HEK293 (cell line): ENCODE results near the gene PILRB.

Experiments used
- BCL11A ChIP-seq: fragments of 450-650 bp; formaldehyde crosslinking; IDR thresholded peaks from 2 replicates; pipeline ENCODE4 v1.5.1; 2016; ENCODE audit warnings: low read depth, missing biosample characterization, missing genetic modification characterization
- GLIS2 ChIP-seq: fragments of 450-650 bp; formaldehyde crosslinking; IDR thresholded peaks from 2 replicates; pipeline ENCODE4 v1.5.1; 2016; ENCODE audit warnings: missing biosample characterization, missing genetic modification characterization
- KLF16 ChIP-seq: fragments of 450-650 bp; formaldehyde crosslinking; IDR thresholded peaks from 2 replicates; pipeline ENCODE4 v1.5.1; 2017; ENCODE audit warnings: missing biosample characterization, missing genetic modification characterization
- PRDM1 ChIP-seq: fragments of 450-650 bp; formaldehyde crosslinking; IDR thresholded peaks from 2 replicates; pipeline ENCODE4; 2016; ENCODE audit warnings: missing biosample characterization, missing genetic modification characterization
- ZBTB1 ChIP-seq: fragments of 450-650 bp; formaldehyde crosslinking; IDR thresholded peaks from 2 replicates; pipeline ENCODE4 v1.5.1; 2016; ENCODE audit warnings: missing biosample characterization, missing genetic modification characterization
- ZBTB7A ChIP-seq: fragments of 450-650 bp; formaldehyde crosslinking; IDR thresholded peaks from 2 replicates; pipeline ENCODE4 v1.5.1; 2016; ENCODE audit warnings: low read depth, missing biosample characterization, missing genetic modification characterization
- ZNF114 ChIP-seq: fragments of 450-650 bp; formaldehyde crosslinking; IDR thresholded peaks from 2 replicates; pipeline ENCODE4 v1.5.0; 2017; ENCODE audit warnings: missing biosample characterization, missing genetic modification characterization
- ZNF266 ChIP-seq: fragments of 450-650 bp; formaldehyde crosslinking; IDR thresholded peaks from 2 replicates; pipeline ENCODE4 v1.5.1; 2016; ENCODE audit warnings: missing biosample characterization, missing genetic modification characterization, low read depth
- ZNF350 ChIP-seq: fragments of 450-650 bp; formaldehyde crosslinking; IDR thresholded peaks from 2 replicates; pipeline ENCODE4 v1.5.0; 2017; ENCODE audit warnings: missing biosample characterization, mild to moderate bottlenecking, missing genetic modification characterization
- ZNF514 ChIP-seq: fragments of 450-650 bp; formaldehyde crosslinking; IDR thresholded peaks from 2 replicates; pipeline ENCODE4 v1.5.1; 2016; ENCODE audit warnings: missing biosample characterization, missing genetic modification characterization
- ZNF629 ChIP-seq: fragments of 450-650 bp; formaldehyde crosslinking; IDR thresholded peaks from 2 replicates; pipeline ENCODE4 v1.5.1; 2017; ENCODE audit warnings: missing biosample characterization, missing genetic modification characterization
- TF ChIP-seq, protein P1 (sequence below): fragments of 450-650 bp; formaldehyde crosslinking; IDR thresholded peaks from 2 replicates; pipeline ENCODE4 v1.5.1; 2016; ENCODE audit warnings: missing biosample characterization, missing genetic modification characterization
- TF ChIP-seq, protein P2 (sequence below): fragments of 450-650 bp; formaldehyde crosslinking; IDR thresholded peaks from 2 replicates; pipeline ENCODE4 v1.5.1; 2016; ENCODE audit warnings: missing biosample characterization, missing genetic modification characterization

GRCh38 chr7:100400656-100401055 lies 42.7 kb downstream of the PILRB start:
- no peak for TF ChIP-seq ZBTB7A
- TF ChIP-seq KLF16 (tag by site-specific recombination): no peak
- TF ChIP-seq ZNF350 (tag by site-specific recombination): no peak
- no peak for TF ChIP-seq ZBTB1 (tag by site-specific recombination)
- TF ChIP-seq GLIS2 (tag by site-specific recombination): no peak
- TF ChIP-seq, protein P1, sequence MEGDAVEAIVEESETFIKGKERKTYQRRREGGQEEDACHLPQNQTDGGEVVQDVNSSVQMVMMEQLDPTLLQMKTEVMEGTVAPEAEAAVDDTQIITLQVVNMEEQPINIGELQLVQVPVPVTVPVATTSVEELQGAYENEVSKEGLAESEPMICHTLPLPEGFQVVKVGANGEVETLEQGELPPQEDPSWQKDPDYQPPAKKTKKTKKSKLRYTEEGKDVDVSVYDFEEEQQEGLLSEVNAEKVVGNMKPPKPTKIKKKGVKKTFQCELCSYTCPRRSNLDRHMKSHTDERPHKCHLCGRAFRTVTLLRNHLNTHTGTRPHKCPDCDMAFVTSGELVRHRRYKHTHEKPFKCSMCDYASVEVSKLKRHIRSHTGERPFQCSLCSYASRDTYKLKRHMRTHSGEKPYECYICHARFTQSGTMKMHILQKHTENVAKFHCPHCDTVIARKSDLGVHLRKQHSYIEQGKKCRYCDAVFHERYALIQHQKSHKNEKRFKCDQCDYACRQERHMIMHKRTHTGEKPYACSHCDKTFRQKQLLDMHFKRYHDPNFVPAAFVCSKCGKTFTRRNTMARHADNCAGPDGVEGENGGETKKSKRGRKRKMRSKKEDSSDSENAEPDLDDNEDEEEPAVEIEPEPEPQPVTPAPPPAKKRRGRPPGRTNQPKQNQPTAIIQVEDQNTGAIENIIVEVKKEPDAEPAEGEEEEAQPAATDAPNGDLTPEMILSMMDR (tag by site-specific recombination): 0 out of 2 replicates have a peak, but pooled peaks have one; percentile 9
- TF ChIP-seq ZNF114 (tag by site-specific recombination): no peak
- TF ChIP-seq ZNF266 (tag by site-specific recombination): no peak
- no peak for TF ChIP-seq ZNF629 (tag by site-specific recombination)
- no peak for TF ChIP-seq PRDM1 (tag by site-specific recombination)
- TF ChIP-seq, protein P2, sequence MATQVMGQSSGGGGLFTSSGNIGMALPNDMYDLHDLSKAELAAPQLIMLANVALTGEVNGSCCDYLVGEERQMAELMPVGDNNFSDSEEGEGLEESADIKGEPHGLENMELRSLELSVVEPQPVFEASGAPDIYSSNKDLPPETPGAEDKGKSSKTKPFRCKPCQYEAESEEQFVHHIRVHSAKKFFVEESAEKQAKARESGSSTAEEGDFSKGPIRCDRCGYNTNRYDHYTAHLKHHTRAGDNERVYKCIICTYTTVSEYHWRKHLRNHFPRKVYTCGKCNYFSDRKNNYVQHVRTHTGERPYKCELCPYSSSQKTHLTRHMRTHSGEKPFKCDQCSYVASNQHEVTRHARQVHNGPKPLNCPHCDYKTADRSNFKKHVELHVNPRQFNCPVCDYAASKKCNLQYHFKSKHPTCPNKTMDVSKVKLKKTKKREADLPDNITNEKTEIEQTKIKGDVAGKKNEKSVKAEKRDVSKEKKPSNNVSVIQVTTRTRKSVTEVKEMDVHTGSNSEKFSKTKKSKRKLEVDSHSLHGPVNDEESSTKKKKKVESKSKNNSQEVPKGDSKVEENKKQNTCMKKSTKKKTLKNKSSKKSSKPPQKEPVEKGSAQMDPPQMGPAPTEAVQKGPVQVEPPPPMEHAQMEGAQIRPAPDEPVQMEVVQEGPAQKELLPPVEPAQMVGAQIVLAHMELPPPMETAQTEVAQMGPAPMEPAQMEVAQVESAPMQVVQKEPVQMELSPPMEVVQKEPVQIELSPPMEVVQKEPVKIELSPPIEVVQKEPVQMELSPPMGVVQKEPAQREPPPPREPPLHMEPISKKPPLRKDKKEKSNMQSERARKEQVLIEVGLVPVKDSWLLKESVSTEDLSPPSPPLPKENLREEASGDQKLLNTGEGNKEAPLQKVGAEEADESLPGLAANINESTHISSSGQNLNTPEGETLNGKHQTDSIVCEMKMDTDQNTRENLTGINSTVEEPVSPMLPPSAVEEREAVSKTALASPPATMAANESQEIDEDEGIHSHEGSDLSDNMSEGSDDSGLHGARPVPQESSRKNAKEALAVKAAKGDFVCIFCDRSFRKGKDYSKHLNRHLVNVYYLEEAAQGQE: no peak
- TF ChIP-seq BCL11A (tag by site-specific recombination): no peak
- TF ChIP-seq ZNF514 (tag by site-specific recombination): no peak
